Measurements from ENCODE around the gene DDIAS. TPM values are rescaled to one million over a fixed set of nuclear protein-coding genes. Genes with fewer than 3 reads are reported as not detected.

Gene DDIAS
- total and polyA plus RNA-seq, 7 experiments from 2014 or later = 0.25 to 12.7 (median 1.1) TPM

DNA sequence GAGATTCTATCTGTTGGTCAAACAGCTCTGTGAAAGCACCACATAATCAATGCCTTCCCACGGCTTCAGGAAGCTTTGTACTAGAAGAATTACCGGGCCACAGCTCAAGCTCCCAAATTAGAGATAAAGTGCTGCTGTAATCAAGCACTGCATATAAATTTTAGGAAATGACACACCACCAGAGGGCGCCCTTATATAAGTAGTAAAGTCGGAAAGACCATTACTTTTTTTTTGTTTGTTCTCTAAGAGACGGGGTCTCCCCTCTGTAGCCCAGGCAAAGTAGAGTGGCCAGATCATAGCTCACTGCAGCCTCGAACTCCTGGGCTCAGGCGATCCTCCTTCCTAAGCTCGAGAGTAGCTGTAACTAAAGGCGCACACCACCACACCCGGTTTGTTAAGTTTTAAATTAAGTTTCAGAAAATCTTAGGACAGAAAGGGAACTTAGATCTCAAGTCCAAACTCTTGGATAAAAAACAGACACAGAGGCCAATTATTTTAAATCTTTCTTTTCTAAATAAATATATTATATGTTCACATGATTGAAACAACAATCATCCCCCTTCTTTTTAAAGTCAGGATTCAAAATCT is 33.9 kb upstream of the DDIAS start:
- Histone ChIP-seq H3K9me3 (ENCODE audit: control insufficient read depth in 2 of 3, low read length in 3 of 3) (no peaks in the 10 kb centered on the region), H3K36me3 (ENCODE audit: control insufficient read depth in 2 of 3, insufficient read depth in 3 of 3, low read length in 3 of 3) (no peaks in the 10 kb centered on the region), H3K27me3 (ENCODE audit: control insufficient read depth in 2 of 2, insufficient read depth in 2 of 2, low read length in 2 of 2) (no peaks in the 10 kb centered on the region), H3K4me3 (ENCODE audit: low read length) (no peak overlapping the region), H3K27ac (ENCODE audit: low read depth, low read length) (no peak overlapping the region), H3K4me1 (ENCODE audit: control insufficient read depth in 2 of 2, insufficient read depth in 2 of 2, low read length in 2 of 2) (peaks cover 0 to 4% of the 10 kb centered on the region in 2 donors)
- intact Hi-C loops (cut with micrococcal nuclease) = loop anchor here (1.0 to 2.0 kb wide), 8 partner anchors 19 to 953 kb away; partner anchors contain the start of genes PRCP (in 2 of the 2) and RAB30 (in 1 of the 2)
- ATAC-seq = peak; percentile 84
- H3K27ac Mint-ChIP-seq = peak overlapping the region in 5 of 9 donors; percentile 4 to 67 (median 33)
- H3K36me3 Mint-ChIP-seq = no peaks in the 10 kb centered on the region
- ChIA-PET CTCF (interaction anchor here (0.6 to 4.4 kb wide), 40 partner anchors 8 to 953 kb away, joined by 3 to 36 read pairs (median 4); partner anchors contain the start of genes DDIAS, FAM181B and PRCP), POLR2A (interaction anchor here (0.6 to 2.2 kb wide), 3 partner anchors 22 to 204 kb away, joined by 5 to 22 read pairs (median 6); partner anchors contain the start of genes DDIAS, PRCP and RAB30)
- peak overlapping the region in 8 of 10 donors; percentile 22 to 78 (median 60) for H3K4me3 Mint-ChIP-seq
- H3K27me3 Mint-ChIP-seq = peaks cover 0 to 7% (median 0%) of the 10 kb centered on the region in 5 donors
- H3K4me1 Mint-ChIP-seq = peaks cover 3 to 12% (median 11%) of the 10 kb centered on the region in 7 donors
- DNase-seq = peak; percentile 47 to 78 (median 73)
- H3K9me3 Mint-ChIP-seq = no peaks in the 10 kb centered on the region

DNA sequence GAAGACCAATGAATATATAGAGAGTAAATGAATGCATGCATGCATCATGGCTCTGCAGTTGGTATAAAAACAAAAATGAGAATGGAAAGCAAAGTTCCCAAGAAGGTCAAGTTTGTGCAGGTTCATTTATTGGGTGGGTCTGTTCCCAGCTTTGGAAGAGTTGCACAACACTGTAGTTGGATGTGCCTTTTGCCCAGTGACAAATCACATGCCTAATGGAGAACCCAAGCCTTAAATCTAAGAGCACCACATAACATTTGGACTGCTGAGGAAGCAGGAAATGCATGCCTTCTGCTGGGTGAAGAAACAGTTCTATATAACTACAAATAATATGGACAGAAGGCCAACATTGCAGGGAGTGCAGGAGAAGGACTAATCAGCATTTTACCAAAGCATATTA is 31.9 kb upstream of the DDIAS start:
- H3K4me3 ChIP-seq (ENCODE audit: low read length) = no peak overlapping the region
- H3K9me3 ChIP-seq (ENCODE audit: control insufficient read depth in 2 of 3, low read length in 3 of 3) = no peaks in the 10 kb centered on the region
- H3K27me3 Mint-ChIP-seq = peaks cover 0 to 2% (median 0%) of the 10 kb centered on the region in 5 donors
- ChIA-PET CTCF (interaction anchor here (1.0 to 4.4 kb wide), 2 partner anchors 152 to 380 kb away, joined by 4 to 24 read pairs; no protein-coding TSS in a partner anchor), POLR2A (interaction anchor here (0.6 kb wide), 1 partner anchor 123 kb away, joined by 3 read pairs; no protein-coding TSS in a partner anchor)
- peak overlapping the region in 2 of 9 donors; percentile 9 to 42 for H3K27ac Mint-ChIP-seq
- no peak overlapping the region for H3K27ac ChIP-seq (ENCODE audit: low read depth, low read length)
- H3K27me3 ChIP-seq (ENCODE audit: control insufficient read depth in 2 of 2, insufficient read depth in 2 of 2, low read length in 2 of 2) = no peaks in the 10 kb centered on the region
- H3K4me3 Mint-ChIP-seq = no peak overlapping the region
- intact Hi-C loops (cut with micrococcal nuclease) = no loop called here
- H3K36me3 ChIP-seq (ENCODE audit: control insufficient read depth in 2 of 3, insufficient read depth in 3 of 3, low read length in 3 of 3) = no peaks in the 10 kb centered on the region
- DNase-seq (no peak), ATAC-seq (no peak)
- peaks cover 21 to 29% (median 25%) of the 10 kb centered on the region in 7 donors for H3K4me1 Mint-ChIP-seq
- peaks cover 14 to 15% of the 10 kb centered on the region in 2 donors for H3K4me1 ChIP-seq (ENCODE audit: control insufficient read depth in 2 of 2, insufficient read depth in 2 of 2, low read length in 2 of 2)
- peaks cover 0 to 1% (median 0%) of the 10 kb centered on the region in 5 donors for H3K36me3 Mint-ChIP-seq
- no peaks in the 10 kb centered on the region for H3K9me3 Mint-ChIP-seq

DNA sequence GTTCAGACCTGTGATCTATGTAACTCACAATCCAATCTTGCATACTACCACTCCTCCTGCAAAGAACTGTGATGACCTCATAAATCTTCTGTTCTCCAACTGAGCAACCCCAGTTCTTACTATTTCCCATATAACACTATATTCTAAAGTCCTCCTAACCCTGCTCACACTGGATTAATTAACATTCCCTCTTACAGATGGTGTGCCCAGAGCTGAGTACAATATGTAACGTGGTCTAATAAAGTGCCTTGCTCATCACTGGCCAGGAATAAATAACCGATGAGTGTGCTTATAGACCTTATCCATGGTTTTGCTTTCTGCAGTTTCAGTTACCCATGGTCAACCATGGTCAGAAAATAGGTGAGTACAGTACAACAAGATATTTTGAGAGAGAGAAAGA is 29.9 kb upstream of the DDIAS start:
- Mint-ChIP-seq H3K36me3 (peaks cover 0 to 7% (median 4%) of the 10 kb centered on the region in 5 donors), H3K9me3 (peaks cover 0 to 4% (median 2%) of the 10 kb centered on the region in 11 donors), H3K27ac (no peak overlapping the region), H3K4me3 (no peak overlapping the region), H3K4me1 (peaks cover 22 to 44% (median 30%) of the 10 kb centered on the region in 7 donors), H3K27me3 (peaks cover 0 to 2% (median 0%) of the 10 kb centered on the region in 5 donors)
- ATAC-seq (no peak), DNase-seq (no peak)
- no peaks in the 10 kb centered on the region for H3K27me3 ChIP-seq (ENCODE audit: control insufficient read depth in 2 of 2, insufficient read depth in 2 of 2, low read length in 2 of 2)
- peaks cover 14 to 15% of the 10 kb centered on the region in 2 donors for H3K4me1 ChIP-seq (ENCODE audit: control insufficient read depth in 2 of 2, insufficient read depth in 2 of 2, low read length in 2 of 2)
- H3K4me3 ChIP-seq (ENCODE audit: low read length) = no peak overlapping the region
- intact Hi-C loops (cut with micrococcal nuclease) = no loop called here
- H3K36me3 ChIP-seq (ENCODE audit: control insufficient read depth in 2 of 3, insufficient read depth in 3 of 3, low read length in 3 of 3) = no peaks in the 10 kb centered on the region
- no peaks in the 10 kb centered on the region for H3K9me3 ChIP-seq (ENCODE audit: control insufficient read depth in 2 of 3, low read length in 3 of 3)
- H3K27ac ChIP-seq (ENCODE audit: low read depth, low read length) = no peak overlapping the region
- ChIA-PET POLR2A (no interaction called here), CTCF (no interaction called here)

DNA sequence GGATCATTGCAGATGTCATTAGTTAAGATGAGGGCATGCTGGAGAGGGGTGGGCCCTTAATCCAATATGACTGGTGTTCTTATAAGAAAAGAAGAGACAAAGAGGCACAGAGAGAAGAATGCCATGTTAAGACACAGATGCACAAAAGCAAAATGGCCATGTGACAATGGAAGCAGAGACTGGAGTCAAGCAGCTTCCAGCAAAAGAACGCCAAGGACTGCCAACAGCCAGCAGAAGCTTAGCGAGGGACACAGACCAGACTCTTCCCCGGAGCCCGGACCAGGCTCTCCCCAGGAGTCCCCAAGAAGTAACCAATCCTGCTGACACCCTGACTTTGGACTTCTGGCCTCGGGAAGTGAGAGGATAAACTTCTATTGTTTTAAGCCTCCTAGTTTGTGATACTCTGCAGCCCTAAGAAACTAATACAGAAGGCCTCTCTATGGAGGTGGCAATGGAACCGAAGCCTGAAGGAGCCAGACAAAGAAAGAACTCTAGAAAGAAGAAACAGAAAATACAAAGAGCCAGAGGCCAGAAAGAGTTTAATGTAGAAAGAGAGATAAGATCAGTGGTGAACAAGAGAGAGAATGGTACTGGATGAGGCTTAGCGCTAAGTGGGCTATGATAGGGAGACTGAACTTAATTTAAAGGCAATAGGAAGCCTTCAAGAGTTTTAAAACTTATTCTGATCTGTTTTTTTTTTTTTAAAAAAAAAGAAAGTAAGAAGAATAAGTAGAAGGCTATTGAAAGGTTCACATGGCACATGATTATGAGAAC is 29.0 kb upstream of the DDIAS start:
- Mint-ChIP-seq H3K4me3 (peak overlapping the region in 3 of 10 donors; percentile 5 to 39 (median 37)), H3K36me3 (peaks cover 0 to 11% (median 8%) of the 10 kb centered on the region in 5 donors), H3K27ac (peak overlapping the region in 2 of 9 donors; percentile 8 to 46), H3K9me3 (peaks cover 0 to 13% (median 3%) of the 10 kb centered on the region in 11 donors), H3K4me1 (peaks cover 21 to 44% (median 28%) of the 10 kb centered on the region in 7 donors), H3K27me3 (peaks cover 0 to 2% (median 0%) of the 10 kb centered on the region in 5 donors)
- intact Hi-C loops (cut with micrococcal nuclease) = no loop called here
- ATAC-seq = no peak
- Histone ChIP-seq H3K36me3 (ENCODE audit: control insufficient read depth in 2 of 3, insufficient read depth in 3 of 3, low read length in 3 of 3) (no peaks in the 10 kb centered on the region), H3K27me3 (ENCODE audit: control insufficient read depth in 2 of 2, insufficient read depth in 2 of 2, low read length in 2 of 2) (no peaks in the 10 kb centered on the region), H3K4me1 (ENCODE audit: control insufficient read depth in 2 of 2, insufficient read depth in 2 of 2, low read length in 2 of 2) (peaks cover 13 to 14% of the 10 kb centered on the region in 2 donors), H3K4me3 (ENCODE audit: low read length) (no peak overlapping the region), H3K27ac (ENCODE audit: low read depth, low read length) (no peak overlapping the region), H3K9me3 (ENCODE audit: control insufficient read depth in 2 of 3, low read length in 3 of 3) (no peaks in the 10 kb centered on the region)
- DNase-seq = no peak
- POLR2A ChIA-PET = interaction anchor here (0.7 kb wide), 1 partner anchor 28 kb away, joined by 3 read pairs; the partner anchor contains the start of gene PRCP
- CTCF ChIA-PET = no interaction called here

DNA sequence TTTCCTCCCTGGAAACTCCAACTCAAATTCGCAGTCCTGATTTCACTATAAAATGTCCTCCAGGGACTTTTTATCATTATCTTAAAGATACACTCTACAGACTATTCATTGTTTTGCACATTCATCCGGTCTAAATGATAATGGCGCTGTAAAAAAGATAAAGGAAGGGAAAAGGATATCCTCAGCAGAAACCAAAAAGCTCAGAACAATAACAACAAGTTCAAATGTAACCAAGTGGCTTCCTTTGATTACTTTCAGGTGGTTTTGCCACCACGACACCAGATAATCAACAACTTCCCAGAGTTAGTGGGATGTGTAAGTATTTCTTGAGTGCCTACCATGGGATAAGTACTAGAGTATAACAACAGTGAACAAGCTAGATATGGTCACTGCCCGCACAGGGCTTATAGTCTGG is 27.6 kb upstream of the DDIAS start:
- H3K36me3 ChIP-seq (ENCODE audit: control insufficient read depth in 2 of 3, insufficient read depth in 3 of 3, low read length in 3 of 3) = no peaks in the 10 kb centered on the region
- Mint-ChIP-seq H3K27ac (peak overlapping the region in 8 of 9 donors; percentile 0 to 76 (median 32)), H3K4me3 (peak overlapping the region in 4 of 10 donors; percentile 11 to 52 (median 30)), H3K4me1 (peaks cover 19 to 42% (median 27%) of the 10 kb centered on the region in 7 donors), H3K36me3 (peaks cover 0 to 22% (median 15%) of the 10 kb centered on the region in 5 donors), H3K27me3 (no peaks in the 10 kb centered on the region), H3K9me3 (peaks cover under 1 to 27% (median 8%) of the 10 kb centered on the region in 11 donors)
- intact Hi-C loops (cut with micrococcal nuclease) = no loop called here
- H3K27ac ChIP-seq (ENCODE audit: low read depth, low read length) = no peak overlapping the region
- no peaks in the 10 kb centered on the region for H3K9me3 ChIP-seq (ENCODE audit: control insufficient read depth in 2 of 3, low read length in 3 of 3)
- ChIA-PET POLR2A (interaction anchor here (0.8 to 1.2 kb wide), 5 partner anchors 26 to 190 kb away, joined by 3 read pairs; partner anchors contain the start of gene PRCP), CTCF (no interaction called here)
- no peak overlapping the region for H3K4me3 ChIP-seq (ENCODE audit: low read length)
- ATAC-seq = peak; percentile 57
- H3K4me1 ChIP-seq (ENCODE audit: control insufficient read depth in 2 of 2, insufficient read depth in 2 of 2, low read length in 2 of 2) = peaks cover 11 to 14% of the 10 kb centered on the region in 2 donors
- DNase-seq = peak in 4 of 9 donors; percentile 10 to 38 (median 32)
- H3K27me3 ChIP-seq (ENCODE audit: control insufficient read depth in 2 of 2, insufficient read depth in 2 of 2, low read length in 2 of 2) = no peaks in the 10 kb centered on the region
